GM12875 (cell line): Measurements from ENCODE around the gene EVI5L.

Experiments
- H3K4me3 ChIP-seq: one replicate; pipeline ENCODE4 v1.5.1; 2011; ENCODE audit warnings: low read depth, low read length, control low read depth
- TF ChIP-seq, protein P1 (sequence below): IDR thresholded peaks from 2 replicates; pipeline ENCODE4 v1.5.1; 2011; ENCODE audit warnings: low read depth, mild to moderate bottlenecking, control low read depth, inconsistent platforms, low read length, moderate library complexity, borderline replicate concordance; ENCODE audit not compliant: insufficient read depth

Gene EVI5L

DNA sequence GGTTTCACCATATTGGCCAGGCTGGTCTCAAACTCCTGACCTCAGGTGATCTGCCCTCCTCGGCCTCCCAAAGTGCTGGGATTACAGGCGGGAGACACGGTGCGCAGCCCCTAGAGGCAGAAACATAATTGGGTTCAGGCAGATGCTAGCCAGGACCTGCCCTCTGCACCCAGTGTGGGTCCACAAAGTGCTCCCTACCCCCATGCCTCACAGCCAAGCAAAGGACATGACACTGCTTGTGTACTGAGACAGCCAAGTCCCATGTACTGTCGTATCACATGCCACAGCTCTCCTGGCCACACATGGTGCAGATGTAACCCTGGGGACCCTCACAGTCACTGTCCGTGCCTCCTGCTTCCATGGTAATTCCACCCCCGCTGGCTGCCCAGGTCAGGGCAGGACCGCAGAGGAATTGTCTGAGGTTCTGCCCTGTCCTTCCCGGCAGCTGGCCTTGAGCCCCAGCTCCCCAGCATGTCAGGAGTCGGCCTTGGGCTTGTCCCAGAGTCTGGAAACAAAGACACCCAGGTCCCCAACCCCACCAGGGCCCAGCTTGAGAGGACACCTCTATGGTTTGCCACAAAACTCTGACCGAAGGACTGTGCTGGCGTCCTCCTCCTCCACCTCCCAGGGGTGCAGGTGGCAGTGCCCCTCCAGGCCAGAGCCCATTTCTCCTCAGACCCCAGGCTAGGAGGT, 36.5 kb downstream of the EVI5L start:
- TF ChIP-seq, protein P1, sequence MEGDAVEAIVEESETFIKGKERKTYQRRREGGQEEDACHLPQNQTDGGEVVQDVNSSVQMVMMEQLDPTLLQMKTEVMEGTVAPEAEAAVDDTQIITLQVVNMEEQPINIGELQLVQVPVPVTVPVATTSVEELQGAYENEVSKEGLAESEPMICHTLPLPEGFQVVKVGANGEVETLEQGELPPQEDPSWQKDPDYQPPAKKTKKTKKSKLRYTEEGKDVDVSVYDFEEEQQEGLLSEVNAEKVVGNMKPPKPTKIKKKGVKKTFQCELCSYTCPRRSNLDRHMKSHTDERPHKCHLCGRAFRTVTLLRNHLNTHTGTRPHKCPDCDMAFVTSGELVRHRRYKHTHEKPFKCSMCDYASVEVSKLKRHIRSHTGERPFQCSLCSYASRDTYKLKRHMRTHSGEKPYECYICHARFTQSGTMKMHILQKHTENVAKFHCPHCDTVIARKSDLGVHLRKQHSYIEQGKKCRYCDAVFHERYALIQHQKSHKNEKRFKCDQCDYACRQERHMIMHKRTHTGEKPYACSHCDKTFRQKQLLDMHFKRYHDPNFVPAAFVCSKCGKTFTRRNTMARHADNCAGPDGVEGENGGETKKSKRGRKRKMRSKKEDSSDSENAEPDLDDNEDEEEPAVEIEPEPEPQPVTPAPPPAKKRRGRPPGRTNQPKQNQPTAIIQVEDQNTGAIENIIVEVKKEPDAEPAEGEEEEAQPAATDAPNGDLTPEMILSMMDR: no peak
- no peak overlapping the region for H3K4me3 ChIP-seq

DNA sequence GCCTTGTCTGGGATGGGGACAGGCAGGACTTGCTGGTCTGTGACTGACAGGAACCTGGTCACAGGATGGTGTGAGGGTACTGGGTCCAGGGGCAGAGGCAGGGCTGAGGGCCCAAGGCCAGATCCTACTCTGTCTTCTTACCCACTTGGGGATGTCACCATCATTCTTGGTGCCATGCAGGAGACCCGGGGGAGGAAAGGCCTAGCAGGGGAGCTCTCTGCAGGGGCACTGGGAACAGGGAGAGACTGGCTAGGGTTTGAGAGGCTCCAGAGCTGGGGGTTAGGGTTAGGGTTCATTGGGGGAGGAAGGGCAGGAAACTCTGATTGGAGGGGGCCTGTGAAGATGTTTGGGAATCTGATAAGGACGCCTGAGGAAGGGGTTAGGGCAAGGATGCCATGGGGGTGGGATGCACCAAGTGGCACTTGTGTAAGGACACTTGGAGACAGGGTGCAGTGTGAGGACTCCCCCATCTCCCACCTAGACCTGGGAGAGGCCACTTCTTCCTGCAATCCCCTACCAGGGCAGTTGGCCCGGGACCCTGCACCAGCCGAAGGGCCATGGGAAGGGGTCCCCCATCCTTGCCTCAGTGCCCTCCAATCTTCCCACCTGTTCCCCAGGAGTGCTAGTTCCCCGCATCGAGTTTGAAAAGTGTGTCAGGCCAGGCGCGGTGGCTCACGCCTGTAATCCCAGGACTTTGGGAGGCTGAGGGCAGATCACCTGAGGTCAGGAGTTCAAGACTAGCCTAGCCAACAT, 37.2 kb downstream of the EVI5L start:
- no peak overlapping the region for H3K4me3 ChIP-seq
- TF ChIP-seq, protein P1: no peak

DNA sequence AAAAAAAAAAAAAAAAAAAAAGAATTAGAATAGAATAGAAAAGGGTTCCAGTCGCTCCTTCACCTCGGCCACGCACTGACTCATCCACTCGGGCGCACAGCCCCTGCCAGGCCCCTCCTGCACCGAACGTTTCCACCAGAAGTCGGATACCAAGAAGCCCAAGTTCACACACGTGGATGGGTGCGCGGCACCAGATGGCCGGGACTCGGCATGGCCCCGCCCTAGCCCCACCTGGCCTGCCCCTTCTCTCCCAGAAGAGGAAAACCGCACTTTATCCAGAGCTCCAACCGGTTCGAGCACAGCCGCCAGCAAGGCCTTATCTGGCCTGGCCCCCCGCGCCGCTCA, 38.3 kb downstream of the EVI5L start:
- TF ChIP-seq, protein P1: no peak
- H3K4me3 ChIP-seq: no peak overlapping the region

DNA sequence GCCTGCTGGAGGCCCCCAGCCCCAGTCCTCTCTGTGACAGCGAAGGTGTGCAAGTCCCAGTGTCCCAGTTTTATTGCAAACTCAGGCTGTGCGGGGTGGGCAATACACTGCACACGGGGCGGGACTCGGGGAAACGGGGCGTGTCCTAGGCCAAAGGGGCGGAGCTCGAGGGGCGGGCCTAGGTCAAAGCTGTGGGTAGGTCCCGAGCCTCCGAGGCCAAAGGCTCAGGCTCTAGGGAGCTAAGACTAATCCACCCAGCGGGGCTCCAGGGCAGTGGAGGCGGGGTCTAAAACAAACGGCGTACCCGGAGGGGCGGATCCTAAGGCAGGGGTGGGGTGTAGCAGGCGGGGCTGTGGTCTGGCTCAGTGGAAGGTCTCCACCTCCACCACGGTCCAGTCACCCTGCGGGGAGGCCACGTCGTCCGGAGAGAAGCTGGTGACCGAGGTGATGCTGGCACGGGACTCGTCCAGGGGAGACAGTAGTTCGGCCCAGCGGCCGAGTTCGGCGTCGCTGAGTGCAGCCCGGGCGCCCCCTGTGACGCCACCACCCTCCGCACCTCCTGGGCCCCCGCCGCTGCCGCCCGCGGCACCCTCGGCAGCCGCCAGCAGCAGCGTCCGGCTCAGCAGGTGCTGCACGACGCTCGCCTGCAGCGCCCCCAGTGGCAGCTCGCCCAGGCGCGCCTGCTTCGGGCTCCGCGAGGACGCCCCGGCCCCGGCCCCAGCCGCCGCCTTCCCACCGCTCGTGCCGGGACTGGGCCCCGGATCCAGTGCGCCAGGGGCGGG, 38.8 kb downstream of the EVI5L start:
- TF ChIP-seq, protein P1: peak; percentile 94
- H3K4me3 ChIP-seq: peak overlapping the region; percentile 47

DNA sequence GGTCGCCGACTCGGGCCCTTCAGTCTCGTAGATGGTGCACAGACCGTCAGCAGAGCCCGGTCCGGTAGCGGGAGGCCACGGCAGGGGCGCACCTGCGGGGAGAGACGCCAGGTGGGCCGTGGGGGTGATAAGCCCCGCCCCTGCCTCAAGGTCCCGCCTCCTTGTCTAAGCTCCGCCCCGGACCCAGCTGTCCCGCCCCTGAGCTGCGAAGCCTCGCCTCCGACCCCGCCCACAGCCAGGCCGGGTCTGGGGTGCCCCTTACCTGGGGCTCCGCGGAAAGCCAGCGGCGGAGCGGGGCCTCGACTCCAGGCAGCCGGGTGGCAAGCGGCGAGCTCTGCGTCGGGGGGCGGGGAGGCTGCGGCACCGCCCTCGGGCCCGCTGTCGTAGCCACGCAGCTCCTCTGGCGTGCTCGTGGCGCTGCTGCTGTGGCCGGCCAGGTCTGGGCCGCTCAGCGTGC, 39.5 kb downstream of the EVI5L start:
- TF ChIP-seq, protein P1: no peak
- H3K4me3 ChIP-seq: peak overlapping the region; percentile 46

DNA sequence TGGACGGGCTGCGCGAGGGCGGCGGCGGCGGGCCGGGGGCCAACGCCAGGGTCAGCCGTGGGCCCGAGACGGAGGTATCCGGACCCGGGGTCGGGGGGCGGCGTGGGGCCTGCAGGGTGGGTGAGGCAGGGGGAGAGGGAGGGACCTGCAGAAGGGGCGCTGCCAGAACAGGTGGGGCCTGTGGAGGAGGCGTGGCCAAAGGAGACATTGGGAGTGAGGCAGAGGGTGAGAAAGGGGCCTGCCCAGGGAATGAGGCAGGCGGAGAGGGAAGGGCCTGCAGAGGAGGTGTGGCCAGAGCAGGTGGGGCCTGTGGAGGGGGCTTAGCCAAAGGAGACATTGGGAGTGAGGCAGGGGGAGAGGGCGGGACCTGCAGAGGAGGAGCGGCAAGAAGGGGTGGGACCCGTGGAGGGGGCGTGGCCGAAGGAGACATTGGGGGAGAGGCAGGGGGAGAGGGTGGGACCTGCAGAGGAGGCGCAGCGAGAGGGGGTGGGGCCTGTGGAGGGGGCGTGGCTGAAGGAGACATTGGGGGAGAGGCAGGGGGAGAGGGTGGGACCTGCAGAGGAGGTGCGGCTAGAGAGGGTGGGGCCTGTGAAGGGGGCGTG, 40.0 kb downstream of the EVI5L start:
- TF ChIP-seq, protein P1: no peak

More for the DNA sequence above, 40.0 kb downstream of the EVI5L start:
- H3K4me3 ChIP-seq: no peak overlapping the region
